Measurements from ENCODE around the gene HDAC1.

GRCh38 chr1:32349211-32349708, 57.4 kb downstream of the HDAC1 start:
- TF ChIP-seq CTCF (conservative IDR thresholded peaks at IDR 0.05; ENCODE audit: low read depth, low read length) (no peak), POLR2A (IDR thresholded peaks at IDR 0.05; ENCODE audit: low read depth, low read length) (no peak)

Data from IMR-90 (cell line).